Measurements from ENCODE around the gene SAC3D1. TPM values are rescaled to one million over a fixed set of nuclear protein-coding genes. Genes with fewer than 3 reads are reported as not detected.

SAC3D1 gene
- total and polyA plus RNA-seq, 2 of the 8 experiments (the other 6 are each of a cell fraction or from before 2014, with no cell fraction given) = 19.4 to 25.8 TPM

- peak overlapping the region; percentile 8 to 54 (median 35) for H3K4me3 ChIP-seq (ENCODE audit: extremely low read depth in 1 of 4, insufficient read depth in 2 of 4, low read depth in 3 of 4, low read length in 4 of 4)
- 28% methylated on average over 34 of the region's 56 CpGs; no CpG with 5 or more reads in 1 of the 2 experiments for WGBS, 2 experiments (ENCODE audit: extremely low coverage in 1 of 2, insufficient coverage in 1 of 2, insufficient read length in 1 of 2, insufficient replicate concordance in 2 of 2, low coverage in 1 of 2, low lambda C conversion rate in 2 of 2, missing lambda C conversion rate in 1 of 2)
- POLR2A ChIA-PET (ENCODE audit: partially characterized antibody) = interaction anchor here (1.0 to 2.1 kb wide), 4 partner anchors 10 to 71 kb away, joined by 3 to 8 read pairs (median 4); partner anchors contain the start of genes ARL2, NAALADL1 and VPS51
- no peak for TF ChIP-seq NANOG (IDR thresholded peaks at IDR 0.05; ENCODE audit: insufficient read depth, low read depth, low read length, poor library complexity, severe bottlenecking)
- peak; percentile 35 for TF ChIP-seq KDM4A (IDR thresholded peaks at IDR 0.05; ENCODE audit: low read depth, low read length, severe bottlenecking)
- TF ChIP-seq KDM5A (IDR thresholded peaks at IDR 0.05; ENCODE audit: low read length) = no peak
- TF ChIP-seq, protein P1, sequence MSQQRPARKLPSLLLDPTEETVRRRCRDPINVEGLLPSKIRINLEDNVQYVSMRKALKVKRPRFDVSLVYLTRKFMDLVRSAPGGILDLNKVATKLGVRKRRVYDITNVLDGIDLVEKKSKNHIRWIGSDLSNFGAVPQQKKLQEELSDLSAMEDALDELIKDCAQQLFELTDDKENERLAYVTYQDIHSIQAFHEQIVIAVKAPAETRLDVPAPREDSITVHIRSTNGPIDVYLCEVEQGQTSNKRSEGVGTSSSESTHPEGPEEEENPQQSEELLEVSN (IDR thresholded peaks at IDR 0.05) = peak; percentile 54
- TF ChIP-seq, protein P2, sequence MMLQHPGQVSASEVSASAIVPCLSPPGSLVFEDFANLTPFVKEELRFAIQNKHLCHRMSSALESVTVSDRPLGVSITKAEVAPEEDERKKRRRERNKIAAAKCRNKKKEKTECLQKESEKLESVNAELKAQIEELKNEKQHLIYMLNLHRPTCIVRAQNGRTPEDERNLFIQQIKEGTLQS (IDR thresholded peaks at IDR 0.05; ENCODE audit: insufficient read depth, low read depth, low read length) = no peak
- no peak for TF ChIP-seq RXRA (IDR thresholded peaks at IDR 0.05; ENCODE audit: insufficient read depth, low read depth, low read length)
- no peak for TF ChIP-seq RAD21 (IDR thresholded peaks at IDR 0.05 in 1 of 2, conservative IDR thresholded peaks at IDR 0.05 in 1 of 2; ENCODE audit: low read depth in 2 of 2, low read length in 2 of 2)
- no peak for TF ChIP-seq CTBP2 (IDR thresholded peaks at IDR 0.05; ENCODE audit: borderline replicate concordance, insufficient read depth, insufficient read length, low read length)
These were observed 6.8 kb downstream of the SAC3D1 start for GRCh38 chr11:65047581-65048422.

More at GRCh38 chr11:65047581-65048422, 6.8 kb downstream of the SAC3D1 start:
- peak overlapping the region; percentile 47 for H2AFZ ChIP-seq (ENCODE audit: low read length)
- H2BK20ac ChIP-seq (ENCODE audit: low read length) = no peak overlapping the region
- peak overlapping the region; percentile 80 for H4K8ac ChIP-seq (ENCODE audit: extremely low read depth, insufficient read depth, low read length)
- no peaks in the 10 kb centered on the region for H3K9me3 ChIP-seq (ENCODE audit: insufficient read depth in 2 of 2, low read depth in 1 of 2, low read length in 1 of 2)
- no peak for FAIRE-seq
- H4K5ac ChIP-seq (ENCODE audit: insufficient read length, low read depth, low read length) = no peak overlapping the region
- H3K27ac ChIP-seq (ENCODE audit: low read depth, low read length) = no peak overlapping the region
- H3K23ac ChIP-seq (ENCODE audit: insufficient read length) = no peak overlapping the region
- H4K20me1 ChIP-seq (replicated peaks in 1 of 2; ENCODE audit: control insufficient read depth in 1 of 2, insufficient read depth in 2 of 2, low read length in 2 of 2) = peaks cover 10 to 11% of the 10 kb centered on the region in 2 experiments
- H2BK12ac ChIP-seq (ENCODE audit: low read depth, low read length) = 0 out of 2 replicates have a peak overlapping the region, but pooled peaks have one; percentile 27
- H3K9ac ChIP-seq (replicated peaks in 1 of 4; ENCODE audit: extremely low read depth in 1 of 4, low read depth in 3 of 4, low read length in 3 of 4) = no peak overlapping the region
- H3K14ac ChIP-seq (ENCODE audit: insufficient read length) = no peak overlapping the region
- no peak overlapping the region for H3K56ac ChIP-seq (replicated peaks; ENCODE audit: insufficient read length, low read depth, low read length)
- peaks cover 2% of the 10 kb centered on the region; the same call in 1 of the 2 replicates for H3K79me1 ChIP-seq (ENCODE audit: low read depth, low read length)
- H3K23me2 ChIP-seq (ENCODE audit: low read depth, low read length) = no peaks in the 10 kb centered on the region; the same call in 1 of the 2 replicates
- peaks cover 0 to 10% (median 7%) of the 10 kb centered on the region in 4 experiments; a peak in 5 of 7 replicates for H3K4me1 ChIP-seq (replicated peaks in 1 of 4; ENCODE audit: control insufficient read depth in 3 of 4, insufficient read depth in 4 of 4, low read length in 3 of 4)
- H3K36me3 ChIP-seq (ENCODE audit: control insufficient read depth in 2 of 4, insufficient read depth in 4 of 4, low read length in 3 of 4) = peaks cover 3 to 12% (median 6%) of the 10 kb centered on the region in 4 experiments; a peak in 4 of 8 replicates
- H2BK120ac ChIP-seq (replicated peaks; ENCODE audit: low read depth, low read length) = no peak overlapping the region
- H3K4me2 ChIP-seq (ENCODE audit: insufficient read depth in 1 of 2, low read depth in 2 of 2, low read length in 2 of 2) = peak overlapping the region; percentile 66 to 72
- H3K18ac ChIP-seq (ENCODE audit: extremely low read depth, low read length) = peak overlapping the region; percentile 14; the same call in 1 of the 2 replicates
- peaks cover 0 to 6% of the 10 kb centered on the region in 2 experiments; a peak in 2 of 4 replicates for H3K79me2 ChIP-seq (ENCODE audit: control insufficient read depth in 1 of 2, insufficient read depth in 2 of 2, low read length in 2 of 2)
- DNase-seq (ENCODE audit: low read depth in 1 of 2, low spot score in 2 of 2) = peak in 1 of 2 experiments; percentile 64
- H2BK15ac ChIP-seq (ENCODE audit: low read length) = peak overlapping the region; percentile 88; the same call in 1 of the 2 replicates
- peaks cover 0 to 9% (median 3%) of the 10 kb centered on the region in 4 experiments; a peak in 3 of 7 replicates for H3K27me3 ChIP-seq (replicated peaks in 1 of 4; ENCODE audit: control insufficient read depth in 3 of 4, extremely low read depth in 1 of 4, insufficient read depth in 3 of 4, low read length in 3 of 4)
- no peak overlapping the region for H3K4ac ChIP-seq (replicated peaks; ENCODE audit: insufficient read length, low read depth, low read length)
- CTCF ChIA-PET (ENCODE audit: partially characterized antibody) = interaction anchor here (0.6 to 1.9 kb wide), 8 partner anchors 14 to 206 kb away, joined by 3 to 9 read pairs (median 3); partner anchors contain the start of gene CDCA5
- H4K91ac ChIP-seq (replicated peaks; ENCODE audit: insufficient read length, low read length) = no peak overlapping the region
- H2BK5ac ChIP-seq (ENCODE audit: low read depth, low read length) = no peak overlapping the region
- no peak overlapping the region; the same call in 1 of the 2 replicates for H2AK5ac ChIP-seq (ENCODE audit: low read depth, low read length)
